IMR-90 (cell line): ENCODE data around the gene DIP2A. TPM values are rescaled to one million over a fixed set of nuclear protein-coding genes. Genes with fewer than 3 reads are reported as not detected.

Experiments
- ATAC-seq: fragments of 200-7000 bp; cut with Tn5 transposase; 2 replicates; pipeline ENCODE4 v1.9.1; 2020; ENCODE audit warnings: low read depth, mild to moderate bottlenecking, moderate library complexity
- BruUV-seq: library from RNA; stranded (reverse); fragments of 400-500 nt; replicated peaks from 2 replicates; lab custom pipeline; 2021; lab: Mats Ljungman, UMichigan
- CTCF ChIA-PET: fragments of 300-600 bp; formaldehyde crosslinking; extraction: SDS; loops from one replicate; lab custom pipeline; 2021; ENCODE audit warnings: antibody characterized with exemption; lab: Yijun Ruan, JAX
- POLR2A ChIA-PET: fragments of 300-600 bp; sonication (Branson Sonifier 250); formaldehyde crosslinking; loops from one replicate; lab custom pipeline; 2022; ENCODE audit warnings: antibody characterized with exemption; ENCODE audit not compliant: unreplicated experiment; lab: Charles Lee
- DNase-seq: peaks from one replicate; pipeline ENCODE4 v3.0.0; 2013
- H2AFZ ChIP-seq: replicated peaks from 2 replicates; pipeline ENCODE3; 2013; ENCODE audit warnings: low read length, mild to moderate bottlenecking; ENCODE audit not compliant: poor library complexity
- H2AK5ac ChIP-seq: 2 replicates; pipeline ENCODE4 v1.6.1; 2013; ENCODE audit warnings: low read depth, low read length, inconsistent platforms
- H2AK9ac ChIP-seq: replicated peaks from 2 replicates; pipeline ENCODE3; 2013; ENCODE audit warnings: mild to moderate bottlenecking, low read depth, low read length, moderate library complexity; ENCODE audit not compliant: poor library complexity
- H2BK120ac ChIP-seq: 2 replicates; pipeline ENCODE4 v1.6.1; 2013; ENCODE audit warnings: low read depth, low read length, inconsistent platforms
- H2BK15ac ChIP-seq: 3 replicates; pipeline ENCODE4 v1.6.1; 2013; ENCODE audit warnings: low read depth, low read length, inconsistent platforms
- H2BK20ac ChIP-seq: 2 replicates; pipeline ENCODE4 v1.6.1; 2013; ENCODE audit warnings: low read depth, mild to moderate bottlenecking, inconsistent platforms, low read length, moderate library complexity
- H2BK5ac ChIP-seq: 2 replicates; pipeline ENCODE4 v1.6.1; 2013; ENCODE audit warnings: mild to moderate bottlenecking, low read depth, low read length, inconsistent platforms; ENCODE audit not compliant: poor library complexity, severe bottlenecking
- H3K14ac ChIP-seq: replicated peaks from 2 replicates; pipeline ENCODE4 v1.6.1; 2013; ENCODE audit warnings: low read depth, low read length, inconsistent platforms
- H3K18ac ChIP-seq: 2 replicates; pipeline ENCODE4 v1.6.1; 2013; ENCODE audit warnings: low read depth, low read length, control low read depth
- H3K23ac ChIP-seq: 2 replicates; pipeline ENCODE4 v1.6.1; 2013; ENCODE audit warnings: low read depth, low read length, inconsistent platforms
- H3K27ac ChIP-seq: 2 replicates; pipeline ENCODE4 v1.5.1; 2013; ENCODE audit warnings: mild to moderate bottlenecking, control low read depth, low read length; ENCODE audit not compliant: insufficient read depth
- H3K27me3 ChIP-seq: 2 replicates; pipeline ENCODE4 v1.6.1; 2013; ENCODE audit warnings: low read length; ENCODE audit not compliant: control insufficient read depth, insufficient read depth
- H3K36me3 ChIP-seq: 2 replicates; pipeline ENCODE4 v1.6.1; 2013; ENCODE audit warnings: low read length, mixed read lengths; ENCODE audit not compliant: control insufficient read depth, insufficient read depth
- H3K4ac ChIP-seq: 2 replicates; pipeline ENCODE4 v1.6.1; 2013; ENCODE audit warnings: low read depth, low read length, inconsistent platforms
- H3K4me1 ChIP-seq: 2 replicates; pipeline ENCODE4 v1.6.1; 2013; ENCODE audit warnings: low read length, mixed read lengths; ENCODE audit not compliant: control insufficient read depth, insufficient read depth
- H3K4me2 ChIP-seq: 2 replicates; pipeline ENCODE4 v1.6.1; 2013; ENCODE audit warnings: low read depth, mild to moderate bottlenecking, control low read depth, low read length, moderate library complexity
- H3K4me3 ChIP-seq: 2 replicates; pipeline ENCODE4 v1.5.1; 2013; ENCODE audit warnings: low read depth, mild to moderate bottlenecking, control low read depth, low read length, moderate library complexity; ENCODE audit not compliant: insufficient read depth
- H3K56ac ChIP-seq: 2 replicates; pipeline ENCODE4 v1.6.1; 2013; ENCODE audit warnings: low read length, inconsistent platforms; ENCODE audit not compliant: insufficient read depth; ENCODE audit errors: extremely low read depth
- H3K79me1 ChIP-seq, 2 experiments: 2 replicates each; pipeline ENCODE4 v1.6.1; 2013; ENCODE audit warnings: low read length in 2 of 2, inconsistent platforms in 1 of 2, low read depth in 1 of 2
- H3K9ac ChIP-seq: 2 replicates; pipeline ENCODE4 v1.6.1; 2013; ENCODE audit warnings: low read depth, low read length, control low read depth
- H3K9me1 ChIP-seq: 2 replicates; pipeline ENCODE4 v1.6.1; 2013; ENCODE audit warnings: low read length, inconsistent platforms; ENCODE audit not compliant: insufficient read depth
- H3K9me3 ChIP-seq: 2 replicates; pipeline ENCODE4 v1.6.1; 2013; ENCODE audit warnings: low read length; ENCODE audit not compliant: control insufficient read depth, insufficient read depth
- H4K20me1 ChIP-seq: 2 replicates; pipeline ENCODE4 v1.6.1; 2013; ENCODE audit warnings: low read length, inconsistent platforms; ENCODE audit not compliant: insufficient read depth
- H4K5ac ChIP-seq: 2 replicates; pipeline ENCODE4 v1.6.1; 2013; ENCODE audit warnings: mild to moderate bottlenecking, low read depth, low read length, control low read depth
- H4K8ac ChIP-seq, 2 experiments: 2 replicates each; pipeline ENCODE4 v1.6.1; 2013; ENCODE audit warnings: low read depth in 2 of 2, low read length in 2 of 2, control low read depth in 1 of 2, inconsistent platforms in 1 of 2
- H4K91ac ChIP-seq: 2 replicates; pipeline ENCODE4 v1.6.1; 2013; ENCODE audit warnings: low read depth, low read length, inconsistent platforms; ENCODE audit not compliant: insufficient read depth
- CTCF ChIP-seq: conservative IDR thresholded peaks from 2 replicates; pipeline ENCODE4 v1.5.1; 2012; ENCODE audit warnings: mild to moderate bottlenecking, low read depth, low read length, improper control_type of control experiment
- ELK1 ChIP-seq: fragments of 150-350 bp; IDR thresholded peaks from 2 replicates; pipeline ENCODE4 v1.6.1; 2016; ENCODE audit warnings: low read depth, mild to moderate bottlenecking, low read length, moderate library complexity, borderline replicate concordance
- FOS ChIP-seq: fragments of 150-350 bp; IDR thresholded peaks from 2 replicates; pipeline ENCODE4 v1.6.1; 2016; ENCODE audit warnings: low read depth, low read length
- MAFK ChIP-seq: IDR thresholded peaks from 2 replicates; pipeline ENCODE4 v1.6.1; 2012; ENCODE audit warnings: low read depth, low read length, improper control_type of control experiment
- RCOR1 ChIP-seq: IDR thresholded peaks from 2 replicates; pipeline ENCODE4 v1.6.1; 2012; ENCODE audit warnings: mild to moderate bottlenecking, low read length, improper control_type of control experiment; ENCODE audit not compliant: insufficient replicate concordance
- RFX5 ChIP-seq: IDR thresholded peaks from 2 replicates; pipeline ENCODE4 v1.8.0; 2012; ENCODE audit warnings: low read depth, mild to moderate bottlenecking, low read length, moderate library complexity
- WGBS, 2 experiments: methylation state at CpG; one replicate each; pipeline versions ENCODE4 v1.1.5 to v1.1.7; 2013; ENCODE audit warnings: missing lambda C conversion rate in 2 of 2; ENCODE audit not compliant: insufficient read length in 1 of 2; ENCODE audit errors: extremely low coverage in 2 of 2; 5-methylcytosine and 5-hydroxymethylcytosine counted together
- dilution Hi-C: fragments of 300-500 bp; cut with HindIII; formaldehyde crosslinking; loops from one replicate; pipeline ENCODE4 v1.14.3; 2018; ENCODE audit warnings: low sequenced_read_pairs; ENCODE audit not compliant: unreplicated experiment
- in situ Hi-C: fragments of 300-500 bp; cut with MboI; formaldehyde crosslinking; loops from 3 replicates; pipeline ENCODE4 v1.14.3; 2019; ENCODE audit warnings: low sequenced_read_pairs, inconsistent platforms, mixed read lengths
- intact Hi-C: fragments of 100-400 bp; cut with micrococcal nuclease; formaldehyde crosslinking; loops from 2 replicates; pipeline ENCODE4 v1.10.0; 2022
- polyA plus RNA-seq, 3 experiments: library from polyadenylated mRNA; depleted of rRNA; stranded (reverse); fragments of >200 nt; gene quantifications; 2 replicates each; pipeline ENCODE4 v1.2.3, GENCODE V29; 2012; ENCODE audit warnings: low replicate concordance in 1 of 3
- total RNA-seq: library from RNA; depleted of rRNA; stranded (reverse); fragments of >200 nt; gene quantifications from 2 replicates; pipeline ENCODE4 v1.2.3, GENCODE V29; 2012

The DIP2A gene
- total and polyA plus RNA-seq, 2 of the 4 experiments (the other 2 are of a cell fraction): 17.9 to 24.3 TPM

- no peak overlapping the region for H4K5ac ChIP-seq
- no peaks in the 10 kb centered on the region for H3K36me3 ChIP-seq
- H3K9ac ChIP-seq: no peak overlapping the region
- H3K9me1 ChIP-seq: no peaks in the 10 kb centered on the region
- ChIA-PET CTCF (no interaction called here), POLR2A (no interaction called here)
- no peak overlapping the region for H3K27ac ChIP-seq
- 95% methylated on average over 7 of the region's 14 CpGs; no CpG with 5 or more reads in 1 of the 2 experiments for WGBS, 2 experiments
- DNase-seq (no peak), ATAC-seq (no peak)
- no peak overlapping the region for H2AFZ ChIP-seq
- in situ Hi-C loops: no loop called here
- H3K4me3 ChIP-seq: no peak overlapping the region
- H2AK5ac ChIP-seq: no peak overlapping the region
- no peak overlapping the region for H2AK9ac ChIP-seq
- no peak overlapping the region for H2BK5ac ChIP-seq
- H3K4me2 ChIP-seq: no peak overlapping the region
- intact Hi-C loops: no loop called here
- no peak overlapping the region for H2BK20ac ChIP-seq
- H4K8ac ChIP-seq: no peak overlapping the region
- no peak overlapping the region for H2BK15ac ChIP-seq
- H4K20me1 ChIP-seq: no peaks in the 10 kb centered on the region
- H3K4ac ChIP-seq: no peak overlapping the region
- no peak overlapping the region for H3K14ac ChIP-seq
- no peak overlapping the region for H2BK120ac ChIP-seq
- H3K9me3 ChIP-seq: peaks cover 9% of the 10 kb centered on the region
- no peaks in the 10 kb centered on the region for H3K4me1 ChIP-seq
- H3K79me1 ChIP-seq: no peaks in the 10 kb centered on the region
- TF ChIP-seq ELK1: no peak
- TF ChIP-seq CTCF: no peak
- TF ChIP-seq FOS: no peak
- no peak for TF ChIP-seq RFX5
- TF ChIP-seq MAFK: no peak
- no peak for TF ChIP-seq RCOR1
- peaks cover 30% of the 10 kb centered on the region for H3K27me3 ChIP-seq
- dilution Hi-C loops: no loop called here
- H3K23ac ChIP-seq: no peak overlapping the region
- no peak overlapping the region for H3K18ac ChIP-seq
- no peak overlapping the region for H4K91ac ChIP-seq
- no peak overlapping the region for H3K56ac ChIP-seq
- no TSS peak for BruUV-seq
Measured at GRCh38 chr21:46605767-46606426, 147.2 kb downstream of the DIP2A start.
